Fibroblast of lung (primary cell): Measurements from ENCODE around the gene MYO1F. TPM values are rescaled to one million over a fixed set of nuclear protein-coding genes. Genes with fewer than 3 reads are reported as not detected.

ENCODE experiments used
- DNase-seq, 2 donors: peaks; one replicate each; pipeline versions ENCODE4 v3.0.0 to v3.0.0-alpha.2; 2010; ENCODE audit warnings: low read depth in 2 of 2
- H2AFZ ChIP-seq: 2 replicates; pipeline ENCODE4 v1.5.1; 2012; ENCODE audit warnings: low read length, control low read depth, inconsistent platforms
- H3K27ac ChIP-seq: 2 replicates; pipeline ENCODE4 v1.5.1; 2011; ENCODE audit warnings: low read length, control low read depth; ENCODE audit not compliant: insufficient read depth
- H3K27me3 ChIP-seq: 2 replicates; pipeline ENCODE4 v1.5.1; 2011; ENCODE audit warnings: mild to moderate bottlenecking, low read length; ENCODE audit not compliant: control insufficient read depth, insufficient read depth
- H3K36me3 ChIP-seq: 2 replicates; pipeline ENCODE4 v1.5.1; 2011; ENCODE audit warnings: low read length; ENCODE audit not compliant: control insufficient read depth, insufficient read depth
- H3K4me1 ChIP-seq: 2 replicates; pipeline ENCODE4 v1.5.1; 2011; ENCODE audit warnings: low read length; ENCODE audit not compliant: control insufficient read depth, insufficient read depth; ENCODE audit errors: extremely low read depth
- H3K4me2 ChIP-seq: 2 replicates; pipeline ENCODE4 v1.5.1; 2011; ENCODE audit warnings: low read length, control low read depth; ENCODE audit not compliant: insufficient read depth; ENCODE audit errors: extremely low read depth
- H3K4me3 ChIP-seq, 4 experiments: fragments of 200-600 bp in 1 of 4; sonication (generic) in 1 of 4; replicated peaks in 1 of 4; 2 replicates each; pipeline ENCODE4 v1.5.1; 2011 to 2016; ENCODE audit warnings: low read length in 4 of 4, low read depth in 3 of 4, mild to moderate bottlenecking in 3 of 4, control low read depth in 2 of 4, inconsistent platforms in 1 of 4, mixed read lengths in 1 of 4; ENCODE audit not compliant: insufficient read depth in 1 of 4; ENCODE audit errors: control extremely low read depth in 1 of 4
- H3K79me2 ChIP-seq: 2 replicates; pipeline ENCODE4 v1.5.1; 2012; ENCODE audit warnings: mild to moderate bottlenecking, low read length, inconsistent platforms; ENCODE audit not compliant: control insufficient read depth, insufficient read depth
- H3K9ac ChIP-seq: 2 replicates; pipeline ENCODE4 v1.5.1; 2011; ENCODE audit warnings: mild to moderate bottlenecking, low read length, control low read depth; ENCODE audit not compliant: insufficient read depth
- H3K9me3 ChIP-seq: 2 replicates; pipeline ENCODE4 v1.5.1; 2012; ENCODE audit warnings: low read depth, low read length; ENCODE audit not compliant: control insufficient read depth, insufficient read depth
- H4K20me1 ChIP-seq: 2 replicates; pipeline ENCODE4 v1.5.1; 2011; ENCODE audit warnings: low read length; ENCODE audit not compliant: control insufficient read depth, insufficient read depth; ENCODE audit errors: extremely low read depth
- CTCF ChIP-seq, 2 donors: IDR thresholded peaks in 1 of 2; conservative IDR thresholded peaks in 1 of 2; 1 replicate in 1 of 2; 2 replicates in 1 of 2; pipeline ENCODE4 v1.5.1; 2011 to 2012; ENCODE audit warnings: low read length in 2 of 2, control low read depth in 1 of 2, inconsistent platforms in 1 of 2, low read depth in 1 of 2, mild to moderate bottlenecking in 1 of 2
- EZH2 ChIP-seq: IDR thresholded peaks from 2 replicates; pipeline ENCODE4 v1.5.1; 2012; ENCODE audit warnings: low read length, control low read depth, mild to moderate bottlenecking; ENCODE audit errors: missing control alignments
- polyA plus RNA-seq, 2 donors: library from polyadenylated mRNA; depleted of rRNA in 1 of 2; stranded (reverse) in 1 of 2; unstranded in 1 of 2; fragments of >200 nt; gene quantifications; 2 replicates each; pipeline ENCODE4 v1.2.1, GENCODE V29; 2011 to 2012; ENCODE audit warnings: missing spikeins in 1 of 2
- total RNA-seq: library from RNA; depleted of rRNA; stranded (reverse); fragments of >200 nt; gene quantifications from 2 replicates; pipeline ENCODE4 v1.2.1, GENCODE V29; 2014

MYO1F gene
- total and polyA plus RNA-seq, 2 donors (not counting 1 experiment from before 2014, with no cell fraction given), result 0.08 to 0.17 TPM

- DNase-seq, result no peak
- Histone ChIP-seq H3K79me2 (no peaks in the 10 kb centered on the region), H4K20me1 (no peaks in the 10 kb centered on the region), H3K9me3 (no peaks in the 10 kb centered on the region), H3K9ac (no peak overlapping the region), H3K27me3 (no peaks in the 10 kb centered on the region), H3K4me3 (no peak overlapping the region), H3K36me3 (no peaks in the 10 kb centered on the region), H3K4me2 (no peak overlapping the region), H2AFZ (no peak overlapping the region), H3K4me1 (peaks cover 3% of the 10 kb centered on the region), H3K27ac (no peak overlapping the region)
- no peak for TF ChIP-seq EZH2
- no peak for TF ChIP-seq CTCF (conservative IDR thresholded peaks at IDR 0.05 in 1 of 2, IDR thresholded peaks at IDR 0.05 in 1 of 2; ENCODE audit: low read depth in 1 of 2, low read length in 2 of 2)
Observed at GRCh38 chr19:8596168-8596567, 18.9 kb upstream of the MYO1F start.

GRCh38 chr19:8595651-8596050 is 18.4 kb upstream of the MYO1F start:
- Histone ChIP-seq H2AFZ (no peak overlapping the region), H4K20me1 (no peaks in the 10 kb centered on the region), H3K9me3 (no peaks in the 10 kb centered on the region), H3K4me3 (no peak overlapping the region), H3K4me1 (peaks cover 3% of the 10 kb centered on the region), H3K9ac (no peak overlapping the region), H3K4me2 (no peak overlapping the region), H3K36me3 (no peaks in the 10 kb centered on the region), H3K79me2 (no peaks in the 10 kb centered on the region), H3K27me3 (no peaks in the 10 kb centered on the region), H3K27ac (no peak overlapping the region)
- TF ChIP-seq CTCF (conservative IDR thresholded peaks at IDR 0.05 in 1 of 2, IDR thresholded peaks at IDR 0.05 in 1 of 2; ENCODE audit: low read depth in 1 of 2, low read length in 2 of 2) (no peak), EZH2 (no peak)
- no peak for DNase-seq

- Histone ChIP-seq H3K4me1 (peaks cover 3% of the 10 kb centered on the region), H2AFZ (no peak overlapping the region), H3K9ac (no peak overlapping the region), H3K27ac (no peak overlapping the region), H3K4me2 (no peak overlapping the region), H4K20me1 (no peaks in the 10 kb centered on the region), H3K4me3 (no peak overlapping the region), H3K79me2 (no peaks in the 10 kb centered on the region), H3K36me3 (no peaks in the 10 kb centered on the region), H3K27me3 (no peaks in the 10 kb centered on the region), H3K9me3 (no peaks in the 10 kb centered on the region)
- TF ChIP-seq EZH2, result no peak
- TF ChIP-seq CTCF (conservative IDR thresholded peaks at IDR 0.05 in 1 of 2, IDR thresholded peaks at IDR 0.05 in 1 of 2; ENCODE audit: low read depth in 1 of 2, low read length in 2 of 2), result peak in 1 of 2 donors; percentile 23
- no peak for DNase-seq
Observed at GRCh38 chr19:8593931-8594330, 16.7 kb upstream of the MYO1F start.
